ENCODE measurements around the gene IL10.

Gene IL10

GRCh38 chr1:206772243-206772937 lies at the start of gene IL10:
IL10 (minus strand) TSS chr1:206772494; CDS start chr1:206772435, 59 bp downstream.
- no peak for DNase-seq (ENCODE audit: low spot score)

GRCh38 chr1:206821493-206821892 lies 49.2 kb upstream of the IL10 start:
- DNase-seq (ENCODE audit: low spot score), result no peak

GRCh38 chr1:206816390-206817287 lies 44.3 kb upstream of the IL10 start:
- DNase-seq (ENCODE audit: low spot score), result no peak

- no peak for DNase-seq (ENCODE audit: low spot score)
These were observed 42.5 kb upstream of the IL10 start for GRCh38 chr1:206814716-206815341.

- DNase-seq (ENCODE audit: low spot score), result no peak
These were observed 40.2 kb upstream of the IL10 start for GRCh38 chr1:206812471-206812870.

- no peak for DNase-seq (ENCODE audit: low spot score)
These were observed 37.3 kb upstream of the IL10 start for GRCh38 chr1:206809504-206810084.

GRCh38 chr1:206808615-206809014 lies 36.3 kb upstream of the IL10 start:
- DNase-seq (ENCODE audit: low spot score), result no peak

GRCh38 chr1:206805357-206805756 lies 33.1 kb upstream of the IL10 start:
- DNase-seq (ENCODE audit: low spot score), result no peak

GRCh38 chr1:206804156-206804737 lies 32.0 kb upstream of the IL10 start:
- no peak for DNase-seq (ENCODE audit: low spot score)

- no peak for DNase-seq (ENCODE audit: low spot score)
These were observed 31.0 kb upstream of the IL10 start for GRCh38 chr1:206803221-206803730.

- DNase-seq (ENCODE audit: low spot score), result no peak
These were observed 30.1 kb upstream of the IL10 start for GRCh38 chr1:206802401-206802800.

- DNase-seq (ENCODE audit: low spot score), result no peak
These were observed 29.2 kb upstream of the IL10 start for GRCh38 chr1:206801467-206801866.

GRCh38 chr1:206800891-206801290 lies 28.6 kb upstream of the IL10 start:
- DNase-seq (ENCODE audit: low spot score), result no peak

- DNase-seq (ENCODE audit: low spot score), result no peak
These were observed 28.1 kb upstream of the IL10 start for GRCh38 chr1:206800411-206800810.

GRCh38 chr1:206799311-206799710 lies 27.0 kb upstream of the IL10 start:
- DNase-seq (ENCODE audit: low spot score), result no peak

GRCh38 chr1:206798384-206798996 lies 26.2 kb upstream of the IL10 start:
- DNase-seq (ENCODE audit: low spot score), result no peak

GRCh38 chr1:206797534-206798383 lies 25.5 kb upstream of the IL10 start:
- peak; percentile 8 for DNase-seq (ENCODE audit: low spot score)

GRCh38 chr1:206796981-206797402 lies 24.7 kb upstream of the IL10 start:
- DNase-seq (ENCODE audit: low spot score), result no peak

GRCh38 chr1:206796116-206796515 lies 23.8 kb upstream of the IL10 start:
- DNase-seq (ENCODE audit: low spot score), result no peak

GRCh38 chr1:206794294-206794908 lies 22.1 kb upstream of the IL10 start:
- no peak for DNase-seq (ENCODE audit: low spot score)

All from LoVo (cell line).